Osteoblast (primary cell): ENCODE data around the gene DCAF11. TPM values are rescaled to one million over a fixed set of nuclear protein-coding genes. Genes with fewer than 3 reads are reported as not detected.
A peak's percentile ranks its signal among the peaks of the same experiment; 100 is the strongest.

ENCODE experiments used
- DNase-seq: peaks from one replicate; pipeline ENCODE4 v3.0.0; 2011; ENCODE audit warnings: low spot score, mixed read lengths; ENCODE audit not compliant: insufficient read length; ENCODE audit errors: missing footprints
- H2AFZ ChIP-seq: 2 replicates; pipeline ENCODE4 v1.6.0; 2011; ENCODE audit warnings: mild to moderate bottlenecking, low read length
- H3K27ac ChIP-seq: 2 replicates; pipeline ENCODE4 v1.5.1; 2011; ENCODE audit warnings: mild to moderate bottlenecking, low read depth, low read length, moderate library complexity
- H3K27me3 ChIP-seq: 2 replicates; pipeline ENCODE4 v1.6.0; 2012; ENCODE audit warnings: mild to moderate bottlenecking, control low read depth, inconsistent platforms, low read length, moderate library complexity; ENCODE audit not compliant: insufficient read depth
- H3K36me3 ChIP-seq: 2 replicates; pipeline ENCODE4 v1.5.1; 2011; ENCODE audit warnings: mild to moderate bottlenecking, low read length, control low read depth, moderate library complexity; ENCODE audit not compliant: insufficient read depth
- H3K4me1 ChIP-seq: 2 replicates; pipeline ENCODE4 v1.5.1; 2011; ENCODE audit warnings: mild to moderate bottlenecking, low read length, control low read depth, moderate library complexity; ENCODE audit not compliant: insufficient read depth
- H3K4me2 ChIP-seq: 2 replicates; pipeline ENCODE4 v1.6.0; 2011; ENCODE audit warnings: mild to moderate bottlenecking, low read length; ENCODE audit not compliant: insufficient read depth
- H3K4me3 ChIP-seq: fragments of 200-600 bp; sonication (generic); 3 replicates; pipeline ENCODE4 v1.5.1; 2012; ENCODE audit warnings: mild to moderate bottlenecking, low read length, inconsistent platforms; ENCODE audit not compliant: insufficient read depth
- H3K79me2 ChIP-seq: 2 replicates; pipeline ENCODE4 v1.6.0; 2012; ENCODE audit warnings: mild to moderate bottlenecking, low read length, control low read depth, inconsistent platforms; ENCODE audit not compliant: insufficient read depth
- H3K9me3 ChIP-seq: 2 replicates; pipeline ENCODE4 v1.5.1; 2011; ENCODE audit warnings: low read depth, low read length, control low read depth
- H4K20me1 ChIP-seq: 2 replicates; pipeline ENCODE4 v1.6.0; 2012; ENCODE audit warnings: mild to moderate bottlenecking, low read length, control low read depth; ENCODE audit not compliant: insufficient read depth
- total RNA-seq: library from RNA; depleted of rRNA; stranded (reverse); fragments of >200 nt; gene quantifications from 2 replicates; pipeline ENCODE4 v1.2.3, GENCODE V29; 2012
- TF ChIP-seq, protein P1 (sequence below): IDR thresholded peaks from 2 replicates; pipeline ENCODE4 v1.5.1; 2011; ENCODE audit warnings: mild to moderate bottlenecking, low read depth, low read length, moderate library complexity; ENCODE audit errors: extremely low read depth

Gene DCAF11
- total RNA-seq, 1 donor: 84.7 TPM

DNA sequence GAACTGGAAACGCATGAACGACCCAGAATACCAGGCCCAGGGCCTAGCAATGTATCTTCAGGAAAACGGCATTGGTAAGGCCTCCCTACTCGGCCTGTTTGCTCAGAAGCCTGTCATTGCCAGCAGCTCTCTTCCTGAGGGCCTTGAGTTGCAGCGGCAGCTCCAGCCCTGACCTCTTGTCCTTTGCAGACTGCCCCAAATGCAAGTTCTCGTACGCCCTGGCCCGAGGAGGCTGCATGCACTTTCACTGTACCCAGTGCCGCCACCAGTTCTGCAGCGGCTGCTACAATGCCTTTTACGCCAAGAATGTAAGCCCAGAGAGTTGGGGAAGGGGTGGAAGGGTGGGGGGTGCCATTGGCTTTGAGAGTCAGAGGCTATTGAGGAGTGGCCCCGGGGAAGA lies 42.8 kb downstream of the DCAF11 start:
- Histone ChIP-seq H4K20me1 (peaks cover 4% of the 10 kb centered on the region), H3K27ac (no peak overlapping the region), H3K4me2 (no peak overlapping the region), H3K4me1 (peaks cover 11% of the 10 kb centered on the region), H2AFZ (no peak overlapping the region), H3K79me2 (peaks cover 13% of the 10 kb centered on the region), H3K36me3 (peaks cover 65% of the 10 kb centered on the region), H3K4me3 (no peak overlapping the region), H3K9me3 (no peaks in the 10 kb centered on the region), H3K27me3 (no peaks in the 10 kb centered on the region)
- no peak for DNase-seq
- TF ChIP-seq, protein P1, sequence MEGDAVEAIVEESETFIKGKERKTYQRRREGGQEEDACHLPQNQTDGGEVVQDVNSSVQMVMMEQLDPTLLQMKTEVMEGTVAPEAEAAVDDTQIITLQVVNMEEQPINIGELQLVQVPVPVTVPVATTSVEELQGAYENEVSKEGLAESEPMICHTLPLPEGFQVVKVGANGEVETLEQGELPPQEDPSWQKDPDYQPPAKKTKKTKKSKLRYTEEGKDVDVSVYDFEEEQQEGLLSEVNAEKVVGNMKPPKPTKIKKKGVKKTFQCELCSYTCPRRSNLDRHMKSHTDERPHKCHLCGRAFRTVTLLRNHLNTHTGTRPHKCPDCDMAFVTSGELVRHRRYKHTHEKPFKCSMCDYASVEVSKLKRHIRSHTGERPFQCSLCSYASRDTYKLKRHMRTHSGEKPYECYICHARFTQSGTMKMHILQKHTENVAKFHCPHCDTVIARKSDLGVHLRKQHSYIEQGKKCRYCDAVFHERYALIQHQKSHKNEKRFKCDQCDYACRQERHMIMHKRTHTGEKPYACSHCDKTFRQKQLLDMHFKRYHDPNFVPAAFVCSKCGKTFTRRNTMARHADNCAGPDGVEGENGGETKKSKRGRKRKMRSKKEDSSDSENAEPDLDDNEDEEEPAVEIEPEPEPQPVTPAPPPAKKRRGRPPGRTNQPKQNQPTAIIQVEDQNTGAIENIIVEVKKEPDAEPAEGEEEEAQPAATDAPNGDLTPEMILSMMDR: no peak

DNA sequence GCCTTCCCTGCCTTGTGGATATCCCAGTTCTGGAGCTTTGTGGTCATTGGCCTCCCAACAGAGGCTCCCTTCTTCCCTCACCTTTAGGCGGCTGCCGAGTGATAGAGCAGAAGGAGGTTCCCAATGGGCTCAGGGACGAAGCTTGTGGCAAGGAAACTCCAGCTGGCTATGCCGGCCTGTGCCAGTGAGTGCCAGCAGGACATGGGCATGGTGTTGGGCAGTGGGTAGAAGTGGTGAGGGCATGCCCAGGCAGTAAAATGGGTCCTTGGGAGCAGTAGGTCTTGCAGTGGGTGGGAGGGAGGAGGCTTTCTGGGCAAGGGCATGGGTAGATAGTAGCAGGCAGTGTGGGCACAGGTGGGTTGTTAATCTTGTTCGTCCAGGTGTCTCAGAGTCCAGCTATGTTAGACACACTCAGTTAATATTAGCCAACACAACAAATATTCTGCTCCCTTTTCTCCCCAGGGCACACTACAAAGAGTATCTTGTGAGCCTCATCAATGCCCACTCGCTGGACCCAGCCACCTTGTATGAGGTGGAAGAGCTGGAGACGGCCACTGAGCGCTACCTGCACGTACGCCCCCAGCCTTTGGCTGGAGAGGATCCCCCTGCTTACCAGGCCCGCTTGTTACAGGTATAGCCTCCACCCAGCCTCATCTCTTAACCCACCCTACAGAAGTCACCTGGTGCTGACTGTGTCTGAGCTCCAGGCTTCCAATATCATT lies 45.4 kb downstream of the DCAF11 start:
- peak; percentile 41 for DNase-seq
- no peak overlapping the region for H3K4me2 ChIP-seq
- no peak overlapping the region for H3K4me3 ChIP-seq
- H3K27me3 ChIP-seq: no peaks in the 10 kb centered on the region
- TF ChIP-seq, protein P1: no peak
- peaks cover 11% of the 10 kb centered on the region for H3K4me1 ChIP-seq
- no peak overlapping the region for H2AFZ ChIP-seq
- peaks cover 23% of the 10 kb centered on the region for H3K79me2 ChIP-seq
- peaks cover 74% of the 10 kb centered on the region for H3K36me3 ChIP-seq
- H4K20me1 ChIP-seq: peaks cover 4% of the 10 kb centered on the region
- H3K27ac ChIP-seq: no peak overlapping the region
- H3K9me3 ChIP-seq: no peaks in the 10 kb centered on the region

DNA sequence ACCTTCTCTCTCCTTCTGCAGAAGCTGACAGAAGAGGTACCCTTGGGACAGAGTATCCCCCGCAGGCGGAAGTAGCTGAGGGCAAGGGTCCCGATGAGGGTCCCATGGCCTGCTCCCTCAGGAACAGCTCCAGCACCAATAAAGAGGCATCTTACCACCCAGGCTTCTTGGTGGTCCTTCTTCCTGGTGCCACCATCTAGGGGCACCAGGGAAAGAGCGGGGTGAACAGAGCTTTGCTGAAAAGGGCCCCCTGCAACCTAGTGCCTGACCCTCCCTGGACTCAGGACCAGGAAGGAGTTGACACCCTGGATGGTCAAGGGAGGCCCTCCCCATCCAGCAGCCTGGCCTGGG lies 45.9 kb downstream of the DCAF11 start:
- Histone ChIP-seq H3K4me2 (no peak overlapping the region), H3K36me3 (peaks cover 74% of the 10 kb centered on the region), H3K27me3 (no peaks in the 10 kb centered on the region), H3K4me1 (peaks cover 11% of the 10 kb centered on the region), H3K27ac (peak overlapping the region; percentile 88), H4K20me1 (peaks cover 6% of the 10 kb centered on the region), H2AFZ (no peak overlapping the region), H3K9me3 (no peaks in the 10 kb centered on the region), H3K79me2 (peaks cover 23% of the 10 kb centered on the region), H3K4me3 (no peak overlapping the region)
- TF ChIP-seq, protein P1: no peak
- DNase-seq: no peak

DNA sequence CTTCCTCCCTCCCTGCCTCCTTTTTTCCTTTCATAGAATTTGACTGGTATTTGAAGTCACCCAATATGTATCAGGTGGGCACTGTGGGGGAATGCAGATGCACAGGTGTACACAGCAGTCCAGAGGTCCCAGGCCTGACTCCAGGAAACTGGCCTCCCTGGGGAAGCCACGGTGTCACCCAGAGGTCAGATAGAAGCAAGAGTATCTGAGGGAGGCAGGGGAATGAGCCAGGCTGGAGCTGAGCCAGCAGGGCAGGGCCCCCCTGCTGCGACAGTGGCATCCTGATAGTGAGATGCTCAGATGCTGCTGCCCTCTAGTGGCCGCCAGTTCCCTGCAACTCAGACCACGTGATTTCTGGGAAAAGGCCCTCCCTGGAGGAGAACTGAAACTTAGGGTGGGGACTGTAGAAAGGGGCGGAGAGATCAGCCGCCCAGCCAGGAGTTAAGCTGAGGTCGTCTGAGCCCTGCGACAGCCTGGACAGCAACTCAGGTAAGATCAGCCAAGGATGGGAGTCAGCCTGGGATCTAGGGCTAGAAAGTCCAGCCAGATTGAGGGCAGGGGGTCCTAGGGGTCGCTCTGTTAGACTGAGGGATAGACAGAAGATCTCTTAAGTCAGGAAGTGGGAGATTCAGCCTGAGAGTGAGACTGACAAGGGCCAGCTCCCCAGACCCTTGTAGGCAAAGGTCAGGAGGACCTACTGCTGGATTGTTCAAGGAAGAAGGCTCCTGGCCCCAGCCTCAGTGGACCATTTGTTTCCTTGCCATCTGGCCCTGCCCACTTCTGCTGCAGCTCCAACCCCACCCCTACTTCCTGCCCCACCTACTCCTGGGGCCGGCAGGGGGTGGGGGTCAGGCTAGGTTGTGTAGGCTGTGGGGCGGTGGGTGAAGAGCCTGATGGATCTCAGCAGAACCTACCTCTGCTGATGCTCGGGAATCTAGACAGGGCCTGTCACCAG lies 46.5 kb downstream of the DCAF11 start, which contains the start of gene IRF9:
Gene IRF9 (plus strand): TSS at position 416 of the 955 bp plus-strand sequence. CDS start 880 bp downstream, outside the sequence.
- Histone ChIP-seq H3K4me1 (peaks cover 11% of the 10 kb centered on the region), H3K79me2 (peaks cover 23% of the 10 kb centered on the region), H3K9me3 (no peaks in the 10 kb centered on the region), H3K36me3 (peaks cover 74% of the 10 kb centered on the region), H3K27me3 (no peaks in the 10 kb centered on the region), H3K4me2 (peak within 1 kb of the TSS; percentile 97), H3K4me3 (peak within 1 kb of the TSS; percentile 82), H4K20me1 (peaks cover 6% of the 10 kb centered on the region), H3K27ac (peak within 1 kb of the TSS; percentile 88), H2AFZ (peak within 1 kb of the TSS; percentile 42)
- peak; percentile 98 for DNase-seq
- TF ChIP-seq, protein P1: peak; percentile 98
